Activated CD4-positive, alpha-beta memory T cell treated with anti-CD3 and anti-CD28 coated beads for 36 hours (primary cell): ENCODE data around the gene C2CD4C. TPM values are rescaled to one million over a fixed set of nuclear protein-coding genes. Genes with fewer than 3 reads are reported as not detected.

Experiments
- total RNA-seq, 2 experiments: library from RNA; stranded (reverse); gene quantifications; one replicate each; pipeline ENCODE4 v1.2.3, GENCODE V29; 2021

The C2CD4C gene
- total RNA-seq, 2 experiments from 2014 or later: 0.33 to 0.44 TPM

Other genes starting within 250 kb of the C2CD4C start
- under 1 TPM; 0.51 to 0.67 TPM for gene PLPP2, start 117.7 kb downstream of the C2CD4C start, total RNA-seq
- 10 to 100 TPM; 22.1 to 23.1 TPM for gene MIER2, start 64.4 kb downstream of the C2CD4C start, total RNA-seq
- gene SHC2, start 51.9 kb upstream of the C2CD4C start, total RNA-seq: under 1 TPM in 1 of 2 experiments, not detected in 1; 0.21 TPM
- under 1 TPM; 0.22 to 0.36 TPM for gene MADCAM1, start 87.3 kb upstream of the C2CD4C start, total RNA-seq
- gene TPGS1, start 98.3 kb upstream of the C2CD4C start, total RNA-seq: 1 to 10 TPM; 8.1 to 8.5 TPM
- 10 to 100 TPM; 45.9 to 46.4 TPM for gene CDC34, start 122.6 kb upstream of the C2CD4C start, total RNA-seq
- gene GZMM, start 134.9 kb upstream of the C2CD4C start, total RNA-seq: 10 to 100 TPM; 27.2 to 27.4 TPM
- 100 to 1,000 TPM; 185 to 205 TPM for gene BSG, start 163.4 kb upstream of the C2CD4C start, total RNA-seq
- 1 to 10 TPM in 1 of 2 experiments, under 1 TPM in 1; 1.00 to 1.0 TPM for gene HCN2, start 180.7 kb upstream of the C2CD4C start, total RNA-seq
- 10 to 100 TPM; 71.5 to 72.5 TPM for gene POLRMT, start 224.4 kb upstream of the C2CD4C start, total RNA-seq
- gene FGF22, start 230.7 kb upstream of the C2CD4C start, total RNA-seq: under 1 TPM in 1 of 2 experiments, not detected in 1; 0.14 TPM